ENCODE measurements around the gene RTCB. TPM values are rescaled to one million over a fixed set of nuclear protein-coding genes. Genes with fewer than 3 reads are reported as not detected.

RTCB gene
- total RNA-seq, 4 donors from 2014 or later: 53.7 to 76.4 (median 56.6) TPM

DNA sequence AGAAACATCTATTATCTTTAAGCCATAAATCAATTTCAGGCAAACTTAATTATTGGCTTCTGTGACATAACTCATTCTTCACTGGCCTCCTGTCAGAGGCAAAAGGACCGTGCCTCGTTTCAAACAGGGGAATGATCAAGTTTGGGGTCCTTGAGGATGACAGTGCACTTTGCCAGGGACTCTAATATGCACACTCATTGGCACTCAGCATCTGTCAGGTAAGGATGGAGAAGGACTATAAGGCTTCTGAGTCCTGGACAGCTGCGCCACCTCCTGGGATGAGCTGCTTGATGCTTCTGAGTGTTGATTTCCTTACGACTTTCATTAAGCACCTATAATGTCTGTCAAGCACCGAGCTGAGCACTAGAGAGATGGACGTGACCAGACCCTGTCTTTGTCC, 32.0 kb upstream of the RTCB start:
- no peak for DNase-seq
- Histone ChIP-seq H3K4me1 (no peaks in the 10 kb centered on the region), H3K4me3 (no peak overlapping the region), H3K9me3 (no peaks in the 10 kb centered on the region), H3K27me3 (peaks cover 0 to 2% (median 0%) of the 10 kb centered on the region in 3 donors), H3K27ac (no peak overlapping the region), H3K36me3 (no peaks in the 10 kb centered on the region)
- in situ Hi-C loops (cut with MboI; ENCODE audit: low sequenced_read_pairs in 4 of 4) (no loop called here), intact Hi-C loops (cut with DNase I; ENCODE audit: low total_unique reads) (no loop called here)
- no peak for TF ChIP-seq POLR2A (IDR thresholded peaks at IDR 0.05)
- TF ChIP-seq, protein P1, sequence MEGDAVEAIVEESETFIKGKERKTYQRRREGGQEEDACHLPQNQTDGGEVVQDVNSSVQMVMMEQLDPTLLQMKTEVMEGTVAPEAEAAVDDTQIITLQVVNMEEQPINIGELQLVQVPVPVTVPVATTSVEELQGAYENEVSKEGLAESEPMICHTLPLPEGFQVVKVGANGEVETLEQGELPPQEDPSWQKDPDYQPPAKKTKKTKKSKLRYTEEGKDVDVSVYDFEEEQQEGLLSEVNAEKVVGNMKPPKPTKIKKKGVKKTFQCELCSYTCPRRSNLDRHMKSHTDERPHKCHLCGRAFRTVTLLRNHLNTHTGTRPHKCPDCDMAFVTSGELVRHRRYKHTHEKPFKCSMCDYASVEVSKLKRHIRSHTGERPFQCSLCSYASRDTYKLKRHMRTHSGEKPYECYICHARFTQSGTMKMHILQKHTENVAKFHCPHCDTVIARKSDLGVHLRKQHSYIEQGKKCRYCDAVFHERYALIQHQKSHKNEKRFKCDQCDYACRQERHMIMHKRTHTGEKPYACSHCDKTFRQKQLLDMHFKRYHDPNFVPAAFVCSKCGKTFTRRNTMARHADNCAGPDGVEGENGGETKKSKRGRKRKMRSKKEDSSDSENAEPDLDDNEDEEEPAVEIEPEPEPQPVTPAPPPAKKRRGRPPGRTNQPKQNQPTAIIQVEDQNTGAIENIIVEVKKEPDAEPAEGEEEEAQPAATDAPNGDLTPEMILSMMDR (IDR thresholded peaks at IDR 0.05 in 4 of 5, conservative IDR thresholded peaks at IDR 0.05 in 1 of 5): no peak
- ATAC-seq: no peak

- no peak for DNase-seq
- no peaks in the 10 kb centered on the region for H3K4me1 ChIP-seq
- in situ Hi-C loops (cut with MboI; ENCODE audit: low sequenced_read_pairs in 4 of 4): no loop called here
- H3K27me3 ChIP-seq: no peaks in the 10 kb centered on the region
- no peaks in the 10 kb centered on the region for H3K9me3 ChIP-seq
- no peak overlapping the region for H3K27ac ChIP-seq
- ATAC-seq: no peak
- H3K4me3 ChIP-seq: no peak overlapping the region
- no peaks in the 10 kb centered on the region for H3K36me3 ChIP-seq
- intact Hi-C loops (cut with DNase I; ENCODE audit: low total_unique reads): no loop called here
- TF ChIP-seq, protein P1 (IDR thresholded peaks at IDR 0.05 in 4 of 5, conservative IDR thresholded peaks at IDR 0.05 in 1 of 5): no peak
- TF ChIP-seq POLR2A (IDR thresholded peaks at IDR 0.05): no peak
Observed at GRCh38 chr22:32430352-32430751, 18.3 kb upstream of the RTCB start.

DNA sequence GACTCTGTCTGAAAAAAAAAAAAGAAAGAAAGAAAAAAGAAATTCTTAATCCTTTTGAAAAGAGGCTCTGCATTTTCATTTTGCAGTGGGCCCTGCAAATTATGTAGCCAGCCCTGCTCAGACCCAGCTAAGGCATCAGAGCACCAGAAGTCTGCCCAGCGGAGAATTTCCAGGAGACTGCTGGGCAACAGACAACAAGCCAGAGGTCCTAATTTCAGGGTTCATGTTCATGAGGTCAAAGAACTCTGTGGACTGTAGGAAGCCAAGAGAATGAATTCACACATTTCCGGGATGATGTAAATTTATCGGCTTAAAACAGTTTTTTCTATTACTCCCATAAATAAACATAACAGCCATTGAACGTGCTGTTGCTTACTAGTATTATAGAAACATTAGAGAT, 14.8 kb upstream of the RTCB start:
- Histone ChIP-seq H3K4me3 (no peak overlapping the region), H3K36me3 (no peaks in the 10 kb centered on the region), H3K27ac (no peak overlapping the region), H3K4me1 (no peaks in the 10 kb centered on the region), H3K27me3 (peaks cover 0 to 13% (median 10%) of the 10 kb centered on the region in 3 donors), H3K9me3 (no peaks in the 10 kb centered on the region)
- TF ChIP-seq, protein P1 (IDR thresholded peaks at IDR 0.05 in 4 of 5, conservative IDR thresholded peaks at IDR 0.05 in 1 of 5): no peak
- no peak for TF ChIP-seq POLR2A (IDR thresholded peaks at IDR 0.05)
- in situ Hi-C loops (cut with MboI; ENCODE audit: low sequenced_read_pairs in 4 of 4) (no loop called here), intact Hi-C loops (cut with DNase I; ENCODE audit: low total_unique reads) (no loop called here)
- no peak for ATAC-seq
- no peak for DNase-seq

DNA sequence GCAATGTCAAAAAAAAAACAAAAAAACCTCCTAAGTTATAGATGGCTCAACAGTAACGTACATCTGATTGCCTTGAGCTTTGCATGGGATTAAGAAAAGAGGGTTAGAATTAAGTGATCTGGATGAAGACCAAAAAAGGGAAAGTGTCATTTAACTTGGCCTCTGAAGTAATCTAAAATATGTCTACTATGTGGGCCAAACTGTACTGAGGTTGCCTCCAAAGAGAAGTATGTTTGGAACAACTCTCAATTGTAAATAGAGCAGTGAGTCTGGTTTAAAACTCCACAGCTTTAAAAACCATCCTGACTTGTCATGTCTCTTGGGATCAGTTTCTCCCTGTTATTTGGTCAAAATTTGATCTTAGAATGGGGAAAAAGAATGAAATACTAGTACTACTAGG, 11.6 kb upstream of the RTCB start:
- intact Hi-C loops (cut with DNase I; ENCODE audit: low total_unique reads): no loop called here
- in situ Hi-C loops (cut with MboI; ENCODE audit: low sequenced_read_pairs in 4 of 4): no loop called here
- peaks cover 0 to 15% (median 11%) of the 10 kb centered on the region in 3 donors for H3K27me3 ChIP-seq
- ATAC-seq (no peak), DNase-seq (no peak)
- no peaks in the 10 kb centered on the region for H3K9me3 ChIP-seq
- TF ChIP-seq POLR2A (IDR thresholded peaks at IDR 0.05): no peak
- TF ChIP-seq, protein P1 (IDR thresholded peaks at IDR 0.05 in 4 of 5, conservative IDR thresholded peaks at IDR 0.05 in 1 of 5): no peak
- H3K36me3 ChIP-seq: no peaks in the 10 kb centered on the region
- no peak overlapping the region for H3K4me3 ChIP-seq
- H3K4me1 ChIP-seq: no peaks in the 10 kb centered on the region
- H3K27ac ChIP-seq: no peak overlapping the region

- Histone ChIP-seq H3K4me1 (no peaks in the 10 kb centered on the region), H3K9me3 (no peaks in the 10 kb centered on the region), H3K27me3 (peaks cover 0 to 15% (median 11%) of the 10 kb centered on the region in 3 donors), H3K27ac (no peak overlapping the region), H3K4me3 (no peak overlapping the region), H3K36me3 (no peaks in the 10 kb centered on the region)
- DNase-seq (no peak), ATAC-seq (no peak)
- no peak for TF ChIP-seq POLR2A (IDR thresholded peaks at IDR 0.05)
- TF ChIP-seq, protein P1 (IDR thresholded peaks at IDR 0.05 in 4 of 5, conservative IDR thresholded peaks at IDR 0.05 in 1 of 5): no peak
- in situ Hi-C loops (cut with MboI; ENCODE audit: low sequenced_read_pairs in 4 of 4) (no loop called here), intact Hi-C loops (cut with DNase I; ENCODE audit: low total_unique reads) (no loop called here)
Observed at GRCh38 chr22:32422062-32422461, 10.0 kb upstream of the RTCB start.
